ENCODE measurements around the gene GPR161. TPM values are rescaled to one million over a fixed set of nuclear protein-coding genes. Genes with fewer than 3 reads are reported as not detected.

Gene GPR161
- total RNA-seq, 4 donors from 2014 or later: 1.4 to 3.2 (median 2.3) TPM

- intact Hi-C loops (cut with DNase I): loop anchor here (10.0 kb wide), 2 partner anchors 262 to 362 kb away; partner anchors contain the start of gene MPZL1
- Histone ChIP-seq H3K4me3 (replicated peaks in 1 of 3) (no peak overlapping the region), H3K9me3 (no peaks in the 10 kb centered on the region), H3K36me3 (no peaks in the 10 kb centered on the region), H3K27ac (no peak overlapping the region), H3K4me1 (peaks cover 5 to 8% of the 10 kb centered on the region in 2 donors), H3K27me3 (no peaks in the 10 kb centered on the region)
- 86 to 90% methylated on average over 2 of the region's 2 CpGs for WGBS, 2 donors
- TF ChIP-seq CTCF (IDR thresholded peaks at IDR 0.05): no peak
- no peak for TF ChIP-seq POLR2A (IDR thresholded peaks at IDR 0.05)
- no peak for DNase-seq
Observed at GRCh38 chr1:168086438-168086837, 50.3 kb downstream of the GPR161 start.

GRCh38 chr1:168085401-168085872, 51.3 kb downstream of the GPR161 start:
- no peak for TF ChIP-seq POLR2A (IDR thresholded peaks at IDR 0.05)
- no peak for TF ChIP-seq CTCF (IDR thresholded peaks at IDR 0.05)
- Histone ChIP-seq H3K4me3 (replicated peaks in 1 of 3) (no peak overlapping the region), H3K9me3 (no peaks in the 10 kb centered on the region), H3K36me3 (no peaks in the 10 kb centered on the region), H3K27me3 (no peaks in the 10 kb centered on the region), H3K27ac (peak overlapping the region in 1 of 3 donors; percentile 39), H3K4me1 (peaks cover 5 to 13% of the 10 kb centered on the region in 2 donors)
- intact Hi-C loops (cut with DNase I): loop anchor here (10.0 kb wide), 2 partner anchors 261 to 361 kb away; partner anchors contain the start of gene MPZL1
- 85 to 86% methylated on average over 14 to 16 of the region's 16 CpGs for WGBS, 2 donors
- DNase-seq: peak in 1 of 2 donors; percentile 13

GRCh38 chr1:168084396-168085231, 52.1 kb downstream of the GPR161 start:
- 39 to 52% methylated on average over 9 to 13 of the region's 13 CpGs for WGBS, 2 donors
- intact Hi-C loops (cut with DNase I): loop anchor here (10.0 kb wide), 2 partner anchors 260 to 360 kb away; partner anchors contain the start of gene MPZL1

GRCh38 chr1:168083456-168084325, 53.0 kb downstream of the GPR161 start:
- Histone ChIP-seq H3K27me3 (no peaks in the 10 kb centered on the region), H3K9me3 (no peaks in the 10 kb centered on the region), H3K36me3 (no peaks in the 10 kb centered on the region), H3K4me3 (replicated peaks in 1 of 3) (no peak overlapping the region), H3K4me1 (peaks cover 5 to 20% of the 10 kb centered on the region in 2 donors), H3K27ac (no peak overlapping the region)
- intact Hi-C loops (cut with DNase I): loop anchor here (10.0 kb wide), 2 partner anchors 259 to 359 kb away; partner anchors contain the start of gene MPZL1
- no peak for DNase-seq
- WGBS, 2 donors: 92 to 93% methylated on average over 7 of the region's 7 CpGs
- TF ChIP-seq CTCF (IDR thresholded peaks at IDR 0.05) (no peak), POLR2A (IDR thresholded peaks at IDR 0.05) (no peak)

More at GRCh38 chr1:168084396-168085231, 52.1 kb downstream of the GPR161 start:
- Histone ChIP-seq H3K36me3 (no peaks in the 10 kb centered on the region), H3K27me3 (no peaks in the 10 kb centered on the region), H3K27ac (no peak overlapping the region), H3K4me1 (peaks cover 5 to 16% of the 10 kb centered on the region in 2 donors), H3K4me3 (replicated peaks in 1 of 3) (no peak overlapping the region), H3K9me3 (no peaks in the 10 kb centered on the region)
- no peak for TF ChIP-seq POLR2A (IDR thresholded peaks at IDR 0.05)
- TF ChIP-seq CTCF (IDR thresholded peaks at IDR 0.05): peak; percentile 40 to 86 (median 55)
- peak; percentile 41 to 51 for DNase-seq
